NCI-H1694 (cell line): ENCODE results near the gene CCNK.
A peak's percentile ranks its signal among the peaks of the same experiment; 100 is the strongest.

Experiments
- DNase-seq: peaks from one replicate; lab custom pipeline; 2025; lab: John Stamatoyannopoulos, UW

Gene CCNK

DNA sequence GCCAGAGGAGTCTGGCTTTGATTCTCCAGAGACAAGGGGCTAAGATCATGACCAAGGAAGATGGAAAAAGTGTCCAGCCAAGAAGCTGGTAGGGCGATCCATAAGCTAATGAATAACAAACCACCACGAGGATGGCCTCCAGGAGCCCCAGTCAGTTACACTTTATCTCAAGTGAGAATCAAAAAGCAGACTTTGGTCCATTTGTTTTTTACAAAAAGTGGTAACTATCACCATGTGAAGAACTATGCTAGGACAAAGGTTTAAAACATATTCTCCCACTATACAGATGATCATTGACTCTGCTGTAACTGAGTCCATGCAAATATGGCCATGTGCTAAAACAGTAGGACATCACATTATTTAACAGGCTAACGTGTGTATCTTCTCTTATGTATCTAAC, 14.5 kb upstream of the CCNK start:
- DNase-seq: no peak

DNA sequence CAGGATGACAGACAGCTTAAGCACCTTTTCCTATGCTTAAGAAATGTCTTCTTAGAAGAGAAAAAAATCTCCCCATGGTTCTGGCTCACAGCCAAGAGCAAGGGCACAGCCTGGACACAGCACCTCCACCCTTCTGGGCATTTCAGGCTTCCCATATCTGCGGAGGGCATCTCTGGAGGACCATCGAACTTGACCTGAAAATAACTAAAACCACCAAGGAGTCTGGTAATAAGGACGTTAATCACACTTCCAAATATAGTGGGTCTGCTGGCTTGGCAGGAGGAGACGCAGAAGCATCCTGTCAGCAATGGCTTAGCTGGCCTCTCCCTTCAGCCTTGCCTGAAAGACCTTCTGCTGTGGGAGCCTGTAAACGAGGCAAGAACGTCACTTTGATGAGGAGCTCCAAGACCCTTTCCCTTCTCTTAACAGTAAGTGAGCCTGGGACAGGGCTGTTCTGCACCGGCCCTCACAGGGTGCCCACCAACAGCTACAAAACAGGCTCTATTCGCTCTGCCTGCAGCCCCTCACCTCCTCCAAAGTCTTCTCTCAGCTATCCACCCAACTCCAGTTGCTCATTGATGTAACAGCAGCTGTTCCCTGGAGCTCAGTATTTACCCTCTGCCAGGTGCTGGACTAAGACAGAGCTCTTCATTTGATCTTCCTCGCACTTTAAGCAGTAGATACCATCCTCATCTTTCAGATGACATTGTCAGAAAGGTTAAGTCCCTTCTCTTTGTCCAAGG, 13.7 kb upstream of the CCNK start:
- DNase-seq: no peak

GRCh38 chr14:99468081-99468480, 13.1 kb upstream of the CCNK start:
- no peak for DNase-seq

GRCh38 chr14:99468836-99469592, 12.2 kb upstream of the CCNK start:
- no peak for DNase-seq

DNA sequence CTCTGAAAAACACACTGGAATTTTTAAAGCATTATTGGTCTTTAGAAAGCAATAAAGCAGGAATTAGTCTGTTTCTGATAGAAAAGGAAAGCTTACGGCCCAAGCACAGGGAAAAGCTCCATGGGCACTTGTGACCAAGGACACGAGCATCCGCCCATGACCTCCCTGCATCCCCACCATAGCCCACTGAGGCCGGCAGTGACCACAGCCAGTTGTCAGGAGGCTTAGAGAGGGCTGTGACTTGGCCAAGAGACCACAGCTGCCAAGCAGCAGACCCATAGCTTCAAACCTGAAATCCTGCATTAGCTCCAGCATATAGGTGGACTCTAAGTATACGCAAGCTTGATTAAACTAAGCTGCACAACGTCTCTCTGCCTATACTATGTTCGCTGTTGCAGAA, 9.5 kb upstream of the CCNK start:
- DNase-seq: no peak

- DNase-seq: no peak
Observed at GRCh38 chr14:99472937-99473336, 8.3 kb upstream of the CCNK start.

GRCh38 chr14:99473458-99473857, 7.8 kb upstream of the CCNK start:
- no peak for DNase-seq

- no peak for DNase-seq
Observed at GRCh38 chr14:99475179-99475578, 6.0 kb upstream of the CCNK start.

- no peak for DNase-seq
Observed at GRCh38 chr14:99475660-99476059, 5.5 kb upstream of the CCNK start.

- DNase-seq: no peak
Observed at GRCh38 chr14:99476864-99477263, 4.3 kb upstream of the CCNK start.

GRCh38 chr14:99478128-99478527, 3.1 kb upstream of the CCNK start:
- DNase-seq: no peak

DNA sequence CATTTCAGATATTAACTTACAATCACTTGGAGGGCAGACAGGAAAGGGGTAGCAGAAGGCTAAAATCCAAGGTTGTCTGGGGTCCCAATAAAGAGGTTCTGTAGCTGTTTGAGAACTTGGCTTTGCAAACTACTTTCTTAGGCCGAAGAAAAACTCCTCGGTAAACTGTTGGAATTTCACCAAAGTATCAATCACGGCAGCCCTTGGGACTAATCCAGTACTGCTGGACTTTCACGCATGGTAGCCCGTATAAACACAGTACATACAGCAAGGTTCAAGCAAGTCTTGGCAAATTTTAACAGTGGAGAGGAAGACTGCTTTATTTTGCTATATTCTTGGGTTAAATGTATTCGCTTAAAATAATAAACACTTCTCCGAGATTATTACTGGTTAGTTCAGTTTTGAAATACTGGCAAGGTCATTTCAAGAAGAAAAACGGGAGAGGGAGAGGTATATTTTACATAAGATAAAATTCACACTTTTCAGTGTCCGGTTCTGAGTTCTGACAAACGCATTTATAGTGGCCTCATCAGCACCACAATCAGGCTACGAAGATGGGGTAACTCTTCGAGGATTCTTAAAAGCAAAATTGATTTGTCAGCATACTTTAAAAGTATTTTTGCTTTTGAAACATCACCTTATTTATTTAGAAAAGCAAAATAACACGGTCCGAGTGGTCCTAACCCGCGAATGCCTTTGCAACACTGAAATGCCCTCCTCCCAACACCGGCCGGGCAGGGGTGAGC, 1.9 kb upstream of the CCNK start:
- no peak for DNase-seq

- no peak for DNase-seq
Observed at GRCh38 chr14:99479906-99480869, 1.0 kb upstream of the CCNK start, which contains the start of gene SETD3. Gene SETD3 (minus strand): TSS chr14:99480859. CDS start chr14:99465805, 15,054 bp downstream.

GRCh38 chr14:99481745-99482099, 513 bp downstream of the CCNK start:
- DNase-seq: peak; percentile 18

DNA sequence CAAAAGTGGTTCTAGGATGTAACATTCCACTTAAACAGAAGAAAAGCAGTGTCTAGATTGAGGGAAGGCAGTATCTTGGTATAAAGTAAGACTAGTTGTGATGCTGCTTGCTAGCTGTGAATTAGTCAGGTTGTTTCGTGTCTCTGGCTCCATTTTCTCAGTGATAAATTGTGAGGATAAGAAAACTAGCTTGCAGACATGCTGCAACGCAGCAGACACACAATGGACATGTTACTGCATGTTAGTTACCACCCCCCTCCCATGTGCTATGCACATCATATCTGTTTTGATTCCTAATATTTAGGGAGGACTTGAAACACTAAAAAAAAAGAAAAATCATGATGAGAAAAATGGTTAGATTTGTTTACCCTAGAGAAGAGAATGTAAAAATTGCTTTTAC, 2.9 kb downstream of the CCNK start:
- DNase-seq: no peak

DNA sequence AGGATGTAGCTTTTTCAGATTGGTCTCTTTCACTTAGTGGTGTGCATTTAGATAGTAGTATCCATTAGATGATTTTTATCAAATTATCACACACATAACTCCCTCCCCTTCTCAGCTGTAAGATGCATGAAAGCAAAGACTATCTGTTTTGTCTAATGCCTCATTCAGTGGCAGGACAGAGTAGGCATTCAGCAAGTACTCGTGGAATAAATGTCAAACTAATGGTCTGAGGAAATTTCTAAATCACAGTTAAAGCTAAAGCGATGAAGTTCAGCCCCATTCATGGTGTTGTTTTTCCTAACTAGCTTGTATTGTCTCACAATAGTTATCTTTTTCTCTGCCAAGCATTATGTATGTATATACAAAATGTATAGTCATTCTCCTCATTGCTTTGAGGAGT, 16.1 kb downstream of the CCNK start:
- no peak for DNase-seq

GRCh38 chr14:99497894-99498293, 16.7 kb downstream of the CCNK start:
- no peak for DNase-seq

DNA sequence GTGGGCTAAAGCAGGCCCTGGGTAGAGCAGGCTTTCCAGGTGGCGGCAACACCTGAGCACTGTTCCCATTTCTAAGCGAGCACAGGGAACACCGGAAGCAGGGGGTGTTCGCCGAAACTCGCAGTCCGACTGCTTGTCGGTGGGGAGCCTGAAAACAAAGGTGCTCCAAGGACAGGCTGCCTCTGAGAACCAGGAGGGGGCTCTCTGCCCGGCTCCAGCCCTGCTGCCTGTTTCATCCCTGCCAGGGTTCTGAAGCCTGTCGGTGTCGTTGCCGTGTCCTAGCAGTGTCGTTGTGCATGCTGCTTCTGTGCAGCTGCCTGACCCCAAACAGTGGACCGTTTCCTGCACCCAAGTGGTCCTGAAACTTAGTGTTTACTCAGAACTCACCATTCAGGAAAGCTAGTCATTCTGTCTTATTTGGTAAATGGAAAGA, 21.8 kb downstream of the CCNK start:
- no peak for DNase-seq

- DNase-seq: no peak
Observed at GRCh38 chr14:99503848-99504453, 22.7 kb downstream of the CCNK start.

GRCh38 chr14:99505089-99505488, 23.9 kb downstream of the CCNK start:
- DNase-seq: no peak

DNA sequence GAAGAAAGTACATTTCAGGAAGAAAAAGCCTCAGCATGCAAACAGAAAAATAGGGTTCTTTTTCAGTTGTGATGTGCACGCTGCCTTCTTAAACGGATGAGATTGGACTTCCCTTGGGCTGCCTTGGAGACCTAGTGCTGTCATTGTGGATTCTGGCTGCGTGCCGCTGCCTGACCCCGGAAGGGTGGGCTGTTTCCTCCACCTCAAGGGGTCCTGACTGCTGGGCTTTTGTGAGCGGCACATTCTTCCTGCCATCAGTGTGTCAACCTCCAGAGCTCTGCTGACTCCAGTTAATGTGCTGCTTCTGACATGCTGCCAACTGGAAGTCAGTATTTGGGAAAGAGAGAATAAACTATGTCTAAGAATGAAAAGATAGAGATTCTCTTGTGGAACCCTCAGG, 25.1 kb downstream of the CCNK start:
- no peak for DNase-seq
